HEK293 (cell line): ENCODE data around the gene ZNF878.

ENCODE experiments used
- CTCF ChIA-PET: fragments of 350-600 bp; formaldehyde crosslinking; extraction: SDS; loops from one replicate; lab custom pipeline; 2021; ENCODE audit warnings: antibody characterized with exemption; lab: Yijun Ruan, JAX
- POLR2A ChIA-PET: fragments of 300-600 bp; formaldehyde crosslinking; extraction: SDS; loops from one replicate; lab custom pipeline; 2020; ENCODE audit warnings: antibody characterized with exemption, inconsistent platforms; lab: Yijun Ruan, JAX
- H3K27ac ChIP-seq: fragments of 200-500 bp; sonication (Bioruptor generic); 2 replicates; pipeline ENCODE4 v1.5.1; 2014; ENCODE audit warnings: low read depth, low read length, control low read depth, inconsistent platforms; ENCODE audit errors: extremely low read depth
- H3K36me3 ChIP-seq, 2 experiments: fragments of 200-500 bp in 1 of 2; sonication (Bioruptor generic) in 1 of 2; 1 replicate in 1 of 2; 2 replicates in 1 of 2; pipeline ENCODE4 v1.5.1; 2014 to 2017; ENCODE audit warnings: inconsistent platforms in 2 of 2, low read length in 2 of 2; ENCODE audit not compliant: control insufficient read depth in 2 of 2, insufficient read depth in 1 of 2
- H3K4me1 ChIP-seq: fragments of 200-500 bp; sonication (Bioruptor generic); 2 replicates; pipeline ENCODE4 v1.5.1; 2014; ENCODE audit warnings: mild to moderate bottlenecking, low read length, inconsistent platforms; ENCODE audit not compliant: control insufficient read depth, insufficient read depth
- H3K4me3 ChIP-seq: 2 replicates; pipeline ENCODE4 v1.5.1; 2011; ENCODE audit warnings: low read depth, mild to moderate bottlenecking, control low read depth, low read length, moderate library complexity
- H3K9me3 ChIP-seq: fragments of 200-500 bp; sonication (Bioruptor generic); 2 replicates; pipeline ENCODE4 v1.5.1; 2014; ENCODE audit warnings: low read depth, low read length, inconsistent platforms; ENCODE audit not compliant: control insufficient read depth, insufficient read depth
- PATZ1 ChIP-seq: fragments of 450-650 bp; formaldehyde crosslinking; IDR thresholded peaks from 2 replicates; pipeline ENCODE4 v1.5.1; 2016; ENCODE audit warnings: missing biosample characterization, missing genetic modification characterization
- SETDB1 ChIP-seq: IDR thresholded peaks from one replicate; pipeline ENCODE4 v1.6.1; 2017; ENCODE audit warnings: mild to moderate bottlenecking, low read length, moderate library complexity, mixed read lengths; ENCODE audit not compliant: insufficient read length
- ZBTB1 ChIP-seq: fragments of 450-650 bp; formaldehyde crosslinking; IDR thresholded peaks from 2 replicates; pipeline ENCODE4 v1.5.1; 2016; ENCODE audit warnings: missing biosample characterization, missing genetic modification characterization
- ZBTB7A ChIP-seq: fragments of 450-650 bp; formaldehyde crosslinking; IDR thresholded peaks from 2 replicates; pipeline ENCODE4 v1.5.1; 2016; ENCODE audit warnings: low read depth, missing biosample characterization, missing genetic modification characterization
- ZEB2 ChIP-seq: fragments of 450-650 bp; formaldehyde crosslinking; IDR thresholded peaks from 2 replicates; pipeline ENCODE4 v1.5.1; 2016; ENCODE audit warnings: missing biosample characterization, missing genetic modification characterization
- ZNF18 ChIP-seq: fragments of 450-650 bp; formaldehyde crosslinking; IDR thresholded peaks from 2 replicates; pipeline ENCODE4 v1.5.1; 2016; ENCODE audit warnings: missing biosample characterization, missing genetic modification characterization
- ZNF214 ChIP-seq: fragments of 450-650 bp; formaldehyde crosslinking; IDR thresholded peaks from 2 replicates; pipeline ENCODE4 v1.5.1; 2017; ENCODE audit warnings: missing biosample characterization, mild to moderate bottlenecking, missing genetic modification characterization, borderline replicate concordance
- ZNF23 ChIP-seq: fragments of 450-650 bp; formaldehyde crosslinking; IDR thresholded peaks from 2 replicates; pipeline ENCODE4 v1.5.1; 2016; ENCODE audit warnings: missing biosample characterization, missing genetic modification characterization, borderline replicate concordance
- ZNF274 ChIP-seq, 2 experiments: fragments of 200-500 bp in 1 of 2; fragments of 450-650 bp in 1 of 2; sonication (Bioruptor generic) in 1 of 2; formaldehyde crosslinking in 1 of 2; IDR thresholded peaks; 2 replicates each; pipeline versions ENCODE4 v1.5.1 to v1.6.1; 2014 to 2016; ENCODE audit warnings: borderline replicate concordance in 1 of 2, inconsistent platforms in 1 of 2, low read length in 1 of 2, missing biosample characterization in 1 of 2, missing genetic modification characterization in 1 of 2
- ZNF302 ChIP-seq: fragments of 450-650 bp; formaldehyde crosslinking; IDR thresholded peaks from 2 replicates; pipeline ENCODE4 v1.5.1; 2016; ENCODE audit warnings: missing biosample characterization, missing genetic modification characterization, low read depth
- ZNF324 ChIP-seq: fragments of 450-650 bp; formaldehyde crosslinking; IDR thresholded peaks from 2 replicates; pipeline ENCODE4 v1.5.1; 2016; ENCODE audit warnings: missing biosample characterization, missing genetic modification characterization
- ZNF580 ChIP-seq: fragments of 450-650 bp; formaldehyde crosslinking; IDR thresholded peaks from 2 replicates; pipeline ENCODE4 v1.5.1; 2016; ENCODE audit warnings: missing biosample characterization, missing genetic modification characterization
- ZNF626 ChIP-seq: fragments of 450-650 bp; sonication (Bioruptor Pico); formaldehyde crosslinking; IDR thresholded peaks from 2 replicates; pipeline ENCODE4 v1.5.1; 2018; ENCODE audit warnings: missing biosample characterization, missing genetic modification characterization, inconsistent platforms
- ZNF677 ChIP-seq: fragments of 450-650 bp; IDR thresholded peaks from 2 replicates; pipeline ENCODE4 v1.5.0; 2018; ENCODE audit warnings: missing biosample characterization, mild to moderate bottlenecking, missing genetic modification characterization, moderate library complexity
- ZNF777 ChIP-seq: fragments of 450-650 bp; formaldehyde crosslinking; IDR thresholded peaks from 2 replicates; pipeline ENCODE4 v1.5.1; 2017; ENCODE audit warnings: missing biosample characterization, missing genetic modification characterization, borderline replicate concordance
- ZNF792 ChIP-seq: fragments of 450-650 bp; formaldehyde crosslinking; IDR thresholded peaks from 2 replicates; pipeline ENCODE4 v1.5.1; 2016; ENCODE audit warnings: missing biosample characterization, missing genetic modification characterization

The ZNF878 gene

GRCh38 chr19:12034620-12035019 lies 18.1 kb downstream of the ZNF878 start:
- Histone ChIP-seq H3K27ac (no peak overlapping the region), H3K4me1 (no peaks in the 10 kb centered on the region), H3K9me3 (no peaks in the 10 kb centered on the region), H3K4me3 (peak overlapping the region; percentile 79), H3K36me3 (peaks cover 0 to 8% of the 10 kb centered on the region in 2 experiments; a peak in 1 of 3 replicates)
- no peak for TF ChIP-seq ZNF677 (tag by site-specific recombination)
- ChIA-PET CTCF (interaction anchor here (1.3 kb wide), 1 partner anchor 25 kb away, joined by 4 read pairs; no protein-coding TSS in a partner anchor), POLR2A (interaction anchor here (1.1 to 2.8 kb wide), 4 partner anchors 18 to 406 kb away, joined by 3 to 35 read pairs (median 5); partner anchors contain the start of genes ZNF443, ZNF563 and ZNF878)

GRCh38 chr19:12034198-12034597 lies 18.6 kb downstream of the ZNF878 start:
- CTCF ChIA-PET, result interaction anchor here (1.3 kb wide), 1 partner anchor 25 kb away, joined by 4 read pairs; no protein-coding TSS in a partner anchor
- peaks cover 0 to 11% of the 10 kb centered on the region in 2 experiments; a peak in 1 of 3 replicates for H3K36me3 ChIP-seq
- TF ChIP-seq ZBTB1 (tag by site-specific recombination), result no peak
- no peak for TF ChIP-seq ZNF214 (tag by site-specific recombination)
- no peak for TF ChIP-seq ZNF580 (tag by site-specific recombination)
- TF ChIP-seq ZNF324 (tag by site-specific recombination), result no peak
- TF ChIP-seq ZNF302, result no peak
- no peak for TF ChIP-seq ZNF626 (tag by site-specific recombination)
- no peak for TF ChIP-seq ZNF777 (tag by site-specific recombination)
- no peak for TF ChIP-seq ZNF23
- no peak for TF ChIP-seq PATZ1 (tag by site-specific recombination)
- no peak for TF ChIP-seq ZEB2 (tag by site-specific recombination)
- TF ChIP-seq, all 188 proteins: peak for 0
- Histone ChIP-seq H3K4me3 (no peak overlapping the region), H3K27ac (no peak overlapping the region), H3K4me1 (no peaks in the 10 kb centered on the region), H3K9me3 (no peaks in the 10 kb centered on the region)
- POLR2A ChIA-PET, result interaction anchor here (2.8 kb wide), 1 partner anchor 18 kb away, joined by 35 read pairs; the partner anchor contains the start of gene ZNF878

- no peak overlapping the region for H3K27ac ChIP-seq
- ChIA-PET CTCF (no interaction called here), POLR2A (no interaction called here)
- no peaks in the 10 kb centered on the region for H3K4me1 ChIP-seq
- H3K9me3 ChIP-seq, result no peaks in the 10 kb centered on the region
- TF ChIP-seq SETDB1 (peak; percentile 82), ZNF18 (tag by site-specific recombination) (no peak), ZBTB7A (tag by site-specific recombination) (no peak), ZNF274 (IDR thresholded peaks at IDR 0.05; ENCODE audit: low read length) (no peak), ZNF274 (tag by site-specific recombination; IDR thresholded peaks at IDR 0.05; ENCODE audit: borderline replicate concordance) (peak; percentile 89; the same call in 1 of the 2 replicates), ZNF792 (tag by site-specific recombination) (no peak)
- no peak overlapping the region for H3K4me3 ChIP-seq
- H3K36me3 ChIP-seq, result peaks cover 0 to 38% of the 10 kb centered on the region in 2 experiments; a peak in 1 of 3 replicates
Measured at GRCh38 chr19:12015753-12016116, 37.0 kb downstream of the ZNF878 start.
